ENCODE results near the gene REV1.

Gene REV1

DNA sequence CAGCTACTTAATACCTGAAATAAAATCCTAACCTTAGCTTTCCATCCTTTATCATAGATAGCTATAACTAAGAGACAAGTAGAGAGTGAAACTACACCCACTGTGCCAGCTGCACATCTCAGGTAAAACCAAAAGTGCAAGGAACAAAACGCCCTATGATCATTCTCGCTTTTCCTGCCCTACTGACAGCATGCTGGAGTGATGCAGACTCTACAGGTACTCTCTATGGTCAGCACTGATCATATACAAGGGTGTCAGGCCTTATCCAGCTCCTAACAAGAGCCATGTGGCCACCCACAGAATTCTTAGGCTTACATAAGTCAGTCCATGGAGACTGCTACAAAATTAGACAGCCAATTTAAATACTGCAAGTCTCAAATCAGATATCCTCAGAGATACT, 45.6 kb downstream of the REV1 start:
- no peak for DNase-seq

- DNase-seq = no peak
Measured at GRCh38 chr2:99442837-99443236, 47.0 kb downstream of the REV1 start.

GRCh38 chr2:99439971-99440505, 49.8 kb downstream of the REV1 start:
- no peak for DNase-seq

DNA sequence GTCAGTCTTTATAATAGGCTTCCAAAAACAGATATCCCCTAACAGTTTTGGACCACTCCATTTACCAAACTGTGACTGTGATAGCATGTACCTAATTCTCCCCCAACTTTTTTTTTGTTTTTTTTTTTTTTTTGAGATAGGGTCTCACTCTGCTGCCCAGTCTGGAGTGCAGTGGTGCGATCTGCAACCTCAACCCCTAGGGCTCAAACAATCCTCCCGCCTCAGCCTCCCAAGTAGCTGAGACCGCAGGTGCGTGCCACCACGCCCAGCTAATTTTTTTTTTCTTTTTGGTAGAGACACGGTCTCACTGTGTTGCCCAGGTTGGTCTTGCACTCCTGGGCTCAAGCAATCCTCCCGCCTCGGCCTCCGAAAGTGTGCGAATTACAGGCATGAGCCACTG, 52.9 kb downstream of the REV1 start:
- DNase-seq = no peak

- DNase-seq = no peak
Measured at GRCh38 chr2:99433340-99433739, 56.5 kb downstream of the REV1 start.

DNA sequence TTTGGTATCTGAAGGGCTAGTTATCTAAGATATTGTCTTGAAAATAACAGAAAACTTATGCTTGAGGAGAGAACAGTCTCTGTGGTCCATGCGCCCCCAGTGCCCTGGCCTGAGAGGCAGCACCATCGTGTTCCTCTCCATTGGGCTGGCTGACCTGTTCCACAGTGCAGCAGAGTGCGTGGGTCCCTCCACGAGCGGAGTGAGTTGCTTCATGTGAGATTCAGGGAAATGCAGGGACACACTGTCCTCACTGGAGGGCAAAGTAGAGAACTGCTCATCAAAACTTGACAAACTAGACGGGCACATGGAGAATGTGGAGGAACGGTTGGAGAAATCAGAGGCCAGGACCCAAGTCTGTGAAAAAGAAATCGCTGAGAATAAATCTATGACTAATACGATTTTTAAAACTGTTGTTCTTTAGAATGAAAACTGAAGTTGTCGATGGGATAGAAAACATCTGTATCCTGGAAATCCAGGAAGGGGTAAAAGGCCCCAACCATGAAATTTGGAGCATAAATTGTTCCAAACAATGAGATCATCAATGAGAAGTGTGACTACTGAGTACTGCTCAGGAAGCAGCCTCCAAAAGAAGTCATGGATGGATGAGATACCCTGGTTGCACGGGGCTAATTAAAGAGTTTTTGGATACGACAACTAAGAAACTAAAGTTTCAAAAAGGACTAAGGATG, 58.1 kb downstream of the REV1 start:
- no peak for DNase-seq

- DNase-seq = no peak
Measured at GRCh38 chr2:99430614-99431291, 59.1 kb downstream of the REV1 start.

- DNase-seq = no peak
Measured at GRCh38 chr2:99425022-99425421, 64.8 kb downstream of the REV1 start.

DNA sequence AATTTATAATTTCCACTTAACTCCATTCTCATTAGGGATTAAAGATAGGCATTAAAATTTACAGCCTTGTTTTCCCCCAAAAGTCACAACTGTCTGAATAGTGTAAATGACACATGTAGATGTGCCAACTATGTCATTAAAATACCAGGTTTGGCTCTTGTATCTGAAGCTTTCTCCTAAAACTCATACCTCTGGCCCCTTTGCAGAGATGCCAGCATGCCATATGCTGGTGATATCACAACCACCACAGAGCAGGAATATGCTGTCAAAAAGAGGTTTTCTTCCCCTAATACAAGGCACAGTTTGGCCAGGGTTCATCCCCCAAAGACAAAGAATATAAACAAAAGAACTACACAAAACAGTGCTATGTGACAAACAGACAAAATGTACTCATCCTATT, 65.4 kb downstream of the REV1 start:
- DNase-seq = no peak

GRCh38 chr2:99422599-99422998, 67.2 kb downstream of the REV1 start:
- no peak for DNase-seq

DNA sequence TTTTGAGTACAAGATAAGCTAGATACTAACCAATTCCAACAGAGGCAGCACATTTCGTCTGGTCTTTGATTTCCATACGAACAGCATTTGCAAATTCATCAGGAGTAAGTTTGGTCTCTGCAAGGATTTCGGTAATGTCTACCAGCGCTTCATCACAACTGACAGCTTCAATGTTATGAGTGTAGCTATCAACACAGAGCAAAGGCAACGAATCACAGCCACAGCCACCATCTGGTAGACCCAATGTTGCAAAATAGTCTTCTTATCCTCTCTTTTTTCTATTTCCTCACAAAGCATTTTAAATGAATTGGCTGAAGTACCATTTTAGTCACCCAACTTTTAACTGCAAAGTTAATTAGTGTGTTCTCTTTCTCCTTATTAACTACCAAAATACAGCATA, 68.3 kb downstream of the REV1 start:
- DNase-seq = no peak

DNA sequence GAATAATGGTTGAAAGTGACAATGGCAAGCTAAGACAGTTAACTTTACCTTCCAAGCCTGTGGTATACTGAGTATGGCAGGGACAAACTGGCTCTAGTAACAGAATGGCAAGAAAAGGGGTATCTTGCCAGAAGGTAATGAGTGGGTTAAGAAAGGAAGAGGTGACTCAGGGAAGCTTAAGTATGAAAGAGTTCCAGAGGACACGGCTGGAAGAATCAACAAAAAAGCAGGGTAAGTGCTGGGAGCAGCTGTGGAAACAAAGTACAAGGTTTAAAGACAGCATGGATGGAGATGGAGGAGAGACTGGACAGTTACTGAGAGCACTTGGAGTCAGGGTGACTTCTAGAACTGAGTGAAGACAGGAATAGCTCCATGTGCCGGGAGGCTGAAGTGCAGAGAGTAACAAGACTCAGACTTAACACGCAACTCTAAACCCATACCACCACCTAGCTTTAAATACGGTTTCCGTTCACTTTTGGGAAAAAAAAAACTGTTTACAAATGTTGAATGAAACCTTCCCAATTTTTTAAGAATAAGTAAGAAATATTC, 69.0 kb downstream of the REV1 start:
- DNase-seq = no peak

DNA sequence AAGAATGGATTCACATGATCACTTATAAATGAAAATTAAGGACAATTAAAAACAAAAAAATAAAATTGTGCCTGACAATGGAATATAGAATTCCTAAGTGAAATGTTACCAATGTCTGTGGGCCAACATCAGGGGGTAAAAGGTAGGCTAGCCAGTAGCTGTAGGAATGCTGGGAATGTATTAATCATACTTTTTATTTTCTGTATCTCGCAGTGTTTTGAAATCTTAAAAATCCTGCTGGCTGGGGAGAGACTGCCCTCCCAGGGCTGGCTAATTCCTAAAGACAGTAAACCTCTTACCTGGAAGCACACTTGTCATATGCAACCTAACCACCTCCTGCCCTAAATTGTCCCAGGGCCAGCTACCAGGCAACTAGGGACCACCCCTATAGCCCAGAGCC, 69.8 kb downstream of the REV1 start:
- DNase-seq = no peak

DNA sequence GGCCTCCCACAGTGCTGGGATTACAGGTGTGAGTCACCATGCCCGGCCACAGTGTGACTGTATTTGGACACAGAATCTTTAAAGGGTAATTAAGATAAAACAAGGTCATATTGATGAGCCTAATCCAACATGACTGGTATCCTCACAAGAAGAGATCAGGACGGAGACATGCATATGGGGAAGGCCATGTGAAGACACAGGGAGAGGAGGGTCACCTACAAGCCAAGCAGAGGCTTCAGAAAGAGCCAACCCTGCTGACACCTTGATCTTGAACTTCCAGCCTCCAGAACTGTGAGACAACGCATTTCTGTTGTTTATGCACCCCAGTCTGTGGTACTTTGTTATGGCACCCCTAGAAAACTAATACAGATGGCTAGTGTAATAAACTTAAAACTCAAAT, 72.4 kb downstream of the REV1 start:
- DNase-seq = no peak

- DNase-seq = no peak
Measured at GRCh38 chr2:99414566-99414965, 75.3 kb downstream of the REV1 start.

DNA sequence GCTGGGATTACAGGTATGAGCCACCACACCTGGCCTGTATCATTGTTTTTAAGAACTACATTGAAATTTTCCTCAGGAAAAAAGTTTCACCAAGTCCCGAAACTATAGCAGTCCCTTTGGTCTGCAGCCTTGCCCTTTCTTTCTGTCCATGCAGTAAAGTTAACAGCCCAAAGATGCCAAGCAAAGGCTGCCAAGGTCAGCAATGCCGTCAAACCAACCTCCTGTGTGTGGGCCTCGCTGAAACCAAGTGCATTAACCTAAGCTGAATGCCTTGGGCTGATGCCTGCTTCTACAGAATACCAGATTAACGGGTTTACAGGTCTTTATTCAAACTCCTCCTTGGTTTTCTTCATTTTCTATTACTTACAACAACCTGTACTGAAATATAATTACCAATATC, 79.5 kb downstream of the REV1 start:
- DNase-seq = no peak

GRCh38 chr2:99406137-99406536, 83.7 kb downstream of the REV1 start:
- no peak for DNase-seq

- DNase-seq = no peak
Measured at GRCh38 chr2:99404797-99405669, 84.8 kb downstream of the REV1 start.

DNA sequence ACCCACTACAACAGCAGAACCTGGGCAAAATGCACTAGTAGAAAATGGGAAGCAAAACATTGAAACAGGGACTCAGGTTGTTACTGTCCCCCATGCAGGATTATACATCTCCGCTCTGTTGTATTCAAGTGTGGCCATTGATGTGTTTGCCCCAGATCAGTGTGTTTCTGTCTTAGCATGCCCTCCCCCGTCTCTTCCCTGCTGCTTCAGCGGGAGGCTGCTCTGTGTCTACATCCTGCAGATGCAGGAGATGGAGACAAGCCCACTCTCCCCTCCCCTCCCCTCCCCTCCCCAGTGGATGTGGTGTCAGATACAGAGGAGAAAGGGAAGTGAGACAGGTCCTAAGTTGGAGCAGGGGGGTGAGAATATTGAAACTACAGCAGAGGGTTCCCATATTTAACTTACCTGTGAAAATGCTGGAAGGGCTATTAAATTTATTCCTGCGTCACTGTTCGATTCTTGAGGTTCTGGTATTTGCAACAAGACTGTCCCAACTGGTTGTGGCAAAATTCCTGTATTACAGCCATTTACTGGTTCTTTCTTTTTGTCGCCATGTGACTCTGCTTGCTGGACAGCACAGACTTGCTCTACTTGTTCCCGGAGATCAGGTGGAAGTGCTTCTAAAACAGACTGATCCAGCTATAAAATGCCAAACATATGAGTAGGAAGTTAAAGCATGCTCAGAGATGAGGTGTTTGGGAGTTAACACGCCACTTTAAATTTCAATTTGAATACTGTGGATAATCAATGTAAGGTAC, 85.6 kb downstream of the REV1 start:
- DNase-seq = no peak

- DNase-seq = no peak
Measured at GRCh38 chr2:99403524-99403923, 86.3 kb downstream of the REV1 start.

DNA sequence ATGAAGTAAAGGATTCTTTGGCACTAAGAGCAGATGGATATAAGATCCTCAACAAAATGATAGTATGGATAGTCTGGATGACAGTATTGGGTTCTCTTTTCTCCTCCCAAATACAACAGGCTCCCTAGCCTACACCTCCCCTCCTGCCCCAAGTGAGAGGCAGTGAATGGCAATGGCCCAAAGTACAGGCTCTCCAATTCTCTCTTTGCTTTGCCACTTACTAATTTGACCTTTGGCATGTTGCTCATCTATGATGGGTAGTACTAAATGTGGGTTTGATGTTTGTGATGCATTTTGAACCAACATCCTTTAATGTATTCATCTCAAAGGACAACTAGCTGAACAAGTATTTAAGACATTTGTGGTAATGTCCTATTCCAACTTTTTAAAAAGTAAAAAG, 86.7 kb downstream of the REV1 start:
- DNase-seq = no peak

DNA sequence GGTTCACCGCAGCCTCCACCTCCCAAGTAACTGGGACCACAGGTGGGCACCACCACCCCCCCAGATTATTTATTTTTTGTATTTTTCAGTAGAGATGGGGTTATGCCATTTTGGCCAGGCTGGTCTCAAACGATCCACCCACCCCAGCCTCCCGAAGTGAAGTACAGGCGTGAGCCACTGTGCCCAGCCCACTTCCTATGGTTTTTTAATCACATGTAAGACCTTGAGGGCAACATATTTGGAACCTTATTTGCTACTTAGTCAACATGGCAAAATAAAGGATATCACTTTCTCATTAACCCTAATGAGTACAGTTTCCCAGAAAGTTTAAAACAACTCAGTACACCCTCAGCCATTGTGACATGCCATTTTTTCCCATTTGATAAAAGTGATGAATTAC, 88.0 kb downstream of the REV1 start:
- DNase-seq = no peak

- no peak for DNase-seq
Measured at GRCh38 chr2:99399795-99400194, 90.0 kb downstream of the REV1 start.

Data from stimulated activated CD4-positive, alpha-beta T cell treated with anti-CD3 and anti-CD28 coated beads, Interleukin-15, amount 100 ng/mL, for 24 hours (primary cell).